C4-2B (cell line): ENCODE measurements around the gene ZC2HC1C.

Source experiments
- H3K27ac ChIP-seq: fragments of 450-650 bp; 2 replicates; pipeline ENCODE4 v1.5.1; 2017
- CTCF ChIP-seq: fragments of 450-650 bp; conservative IDR thresholded peaks from 2 replicates; pipeline ENCODE4 v1.5.1; 2017; ENCODE audit warnings: mild to moderate bottlenecking
- ZFX ChIP-seq: fragments of 450-650 bp; IDR thresholded peaks from 2 replicates; pipeline ENCODE4 v1.6.1; 2017

Gene ZC2HC1C

GRCh38 chr14:75069121-75069810 is at the start of gene ZC2HC1C:
Gene ZC2HC1C (plus strand): TSS chr14:75069641. CDS start chr14:75070574, 933 bp downstream.
- TF ChIP-seq ZFX (peak; percentile 79), CTCF (no peak)

GRCh38 chr14:75022655-75023054 is 46.8 kb upstream of the ZC2HC1C start:
- H3K27ac ChIP-seq, result no peak overlapping the region
- TF ChIP-seq ZFX (no peak), CTCF (peak; percentile 51)

More at GRCh38 chr14:75069121-75069810, at the start of gene ZC2HC1C:
- peak within 1 kb of the TSS; percentile 88 for H3K27ac ChIP-seq

- TF ChIP-seq ZFX, result no peak
- no peak for TF ChIP-seq CTCF
- no peak overlapping the region for H3K27ac ChIP-seq
These were observed 46.3 kb upstream of the ZC2HC1C start for GRCh38 chr14:75023108-75023507.

GRCh38 chr14:75025082-75025481 is 44.4 kb upstream of the ZC2HC1C start:
- no peak overlapping the region; the same call in 1 of the 2 replicates for H3K27ac ChIP-seq
- TF ChIP-seq CTCF (no peak), ZFX (no peak)

- no peak for TF ChIP-seq ZFX
- TF ChIP-seq CTCF, result no peak
- H3K27ac ChIP-seq, result no peak overlapping the region
These were observed 43.6 kb upstream of the ZC2HC1C start for GRCh38 chr14:75025876-75026275.

GRCh38 chr14:75030147-75030546 is 39.3 kb upstream of the ZC2HC1C start:
- no peak overlapping the region for H3K27ac ChIP-seq
- TF ChIP-seq ZFX, result no peak
- no peak for TF ChIP-seq CTCF

GRCh38 chr14:75032939-75033338 is 36.5 kb upstream of the ZC2HC1C start:
- no peak overlapping the region for H3K27ac ChIP-seq
- TF ChIP-seq CTCF (no peak), ZFX (no peak)
